HUDEP-2 (cell line): ENCODE results near the gene IP6K2.
"Not testable (repeated sequence)": the region's sequence is repeated elsewhere in the genome, so short reads cannot be mapped to it uniquely, and the experiment has no call there.

Experiments
- DNase-seq, 76 experiments: peaks; one replicate each; lab custom pipeline; 2025; ENCODE audit not compliant: unreplicated experiment in 76 of 76; lab: John Stamatoyannopoulos, UW

IP6K2 gene

GRCh38 chr3:48733752-48734518 is 16.9 kb upstream of the IP6K2 start:
- DNase-seq = not testable (repeated sequence)

GRCh38 chr3:48727511-48727910 is 10.5 kb upstream of the IP6K2 start:
- no peak for DNase-seq

GRCh38 chr3:48725185-48725855 is 8.3 kb upstream of the IP6K2 start:
- not testable (repeated sequence) for DNase-seq

GRCh38 chr3:48723725-48724124 is 6.7 kb upstream of the IP6K2 start:
- DNase-seq = no peak

GRCh38 chr3:48723293-48723692 is 6.3 kb upstream of the IP6K2 start:
- not testable (repeated sequence) for DNase-seq

- DNase-seq = peak in 8 of 76 experiments; percentile 5 to 29 (median 14)
Observed at GRCh38 chr3:48716508-48716981, 476 bp downstream of the IP6K2 start.

GRCh38 chr3:48715174-48715800 is 1.7 kb downstream of the IP6K2 start:
- no peak for DNase-seq

GRCh38 chr3:48711727-48712126 is 5.3 kb downstream of the IP6K2 start:
- no peak for DNase-seq

GRCh38 chr3:48709051-48709461 is 8.0 kb downstream of the IP6K2 start:
- no peak for DNase-seq

GRCh38 chr3:48708481-48708889 is 8.5 kb downstream of the IP6K2 start:
- no peak for DNase-seq

- no peak for DNase-seq
Observed at GRCh38 chr3:48707157-48707556, 9.9 kb downstream of the IP6K2 start.

- peak in 3 of 76 experiments; percentile 16 to 26 (median 18) for DNase-seq
Observed at GRCh38 chr3:48702320-48702920, 14.6 kb downstream of the IP6K2 start.

- DNase-seq = no peak
Observed at GRCh38 chr3:48700731-48701405, 16.2 kb downstream of the IP6K2 start.

GRCh38 chr3:48698891-48699290 is 18.1 kb downstream of the IP6K2 start:
- no peak for DNase-seq

GRCh38 chr3:48697952-48698351 is 19.1 kb downstream of the IP6K2 start:
- no peak for DNase-seq

GRCh38 chr3:48696601-48697000 is 20.4 kb downstream of the IP6K2 start:
- DNase-seq = no peak

GRCh38 chr3:48696156-48696555 is 20.9 kb downstream of the IP6K2 start:
- DNase-seq = no peak

GRCh38 chr3:48695393-48695753 is 21.6 kb downstream of the IP6K2 start:
- DNase-seq = peak in 2 of 76 experiments; percentile 7

GRCh38 chr3:48694610-48695392 is 22.2 kb downstream of the IP6K2 start:
- DNase-seq = no peak

- DNase-seq = no peak
Observed at GRCh38 chr3:48693826-48694225, 23.2 kb downstream of the IP6K2 start.
